Activated T-helper 9 cell treated with anti-CD3 and anti-CD28 coated beads, Interleukin-2, amount 50 U/mL, for 16 hours (primary cell): ENCODE measurements around the gene CRY2.
"Not testable (repeated sequence)": the region's sequence is repeated elsewhere in the genome, so short reads cannot be mapped to it uniquely, and the experiment has no call there.

Experiments
- DNase-seq: peaks from one replicate; pipeline ENCODE4 v3.0.0-alpha.2; 2020; ENCODE audit warnings: low read depth

CRY2 gene

DNA sequence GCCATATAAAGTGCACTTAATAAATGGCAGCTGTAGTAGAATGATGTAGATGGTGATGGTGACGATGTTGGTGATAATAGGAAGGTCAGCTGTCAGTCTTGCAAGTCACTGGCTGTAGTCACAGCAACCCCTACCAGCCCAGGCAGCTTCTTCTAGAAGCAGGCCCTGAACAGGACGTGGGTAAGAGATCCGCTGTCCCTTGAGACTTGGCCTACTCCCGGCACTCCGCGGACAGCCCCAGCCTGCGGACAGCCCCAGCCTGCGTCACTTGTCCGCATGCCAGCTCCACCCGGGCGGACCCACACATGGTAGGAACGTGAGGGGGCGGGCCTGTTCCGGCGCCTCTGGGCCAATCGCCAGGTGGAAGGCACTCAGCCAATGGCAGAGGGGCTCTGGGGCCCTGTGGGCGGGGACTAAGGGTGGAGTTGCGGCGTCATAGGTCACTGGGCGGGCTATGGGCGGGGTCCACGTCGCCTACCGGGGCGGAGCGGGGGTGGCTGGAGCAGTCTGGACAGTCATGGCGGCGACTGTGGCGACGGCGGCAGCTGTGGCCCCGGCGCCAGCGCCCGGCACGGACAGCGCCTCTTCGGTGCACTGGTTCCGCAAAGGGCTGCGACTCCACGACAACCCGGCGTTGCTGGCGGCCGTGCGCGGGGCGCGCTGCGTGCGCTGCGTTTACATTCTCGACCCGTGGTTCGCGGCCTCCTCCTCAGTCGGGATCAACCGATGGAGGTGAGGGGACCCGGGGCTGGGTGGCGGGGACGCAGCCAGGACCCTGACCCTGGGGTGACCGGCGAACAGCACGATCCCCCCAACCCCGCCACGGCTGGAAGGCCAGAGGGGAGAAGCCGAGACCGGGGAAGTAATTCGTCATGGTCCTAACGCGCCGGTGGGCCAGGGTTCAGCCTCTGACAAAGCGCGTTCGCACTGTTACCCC, at the start of gene CRY2:
Gene CRY2, plus strand, starts transcription at position 502 of the 937 bp plus-strand sequence. Its CDS starts 16 bp downstream, at position 518.
- DNase-seq: peak; percentile 98

DNA sequence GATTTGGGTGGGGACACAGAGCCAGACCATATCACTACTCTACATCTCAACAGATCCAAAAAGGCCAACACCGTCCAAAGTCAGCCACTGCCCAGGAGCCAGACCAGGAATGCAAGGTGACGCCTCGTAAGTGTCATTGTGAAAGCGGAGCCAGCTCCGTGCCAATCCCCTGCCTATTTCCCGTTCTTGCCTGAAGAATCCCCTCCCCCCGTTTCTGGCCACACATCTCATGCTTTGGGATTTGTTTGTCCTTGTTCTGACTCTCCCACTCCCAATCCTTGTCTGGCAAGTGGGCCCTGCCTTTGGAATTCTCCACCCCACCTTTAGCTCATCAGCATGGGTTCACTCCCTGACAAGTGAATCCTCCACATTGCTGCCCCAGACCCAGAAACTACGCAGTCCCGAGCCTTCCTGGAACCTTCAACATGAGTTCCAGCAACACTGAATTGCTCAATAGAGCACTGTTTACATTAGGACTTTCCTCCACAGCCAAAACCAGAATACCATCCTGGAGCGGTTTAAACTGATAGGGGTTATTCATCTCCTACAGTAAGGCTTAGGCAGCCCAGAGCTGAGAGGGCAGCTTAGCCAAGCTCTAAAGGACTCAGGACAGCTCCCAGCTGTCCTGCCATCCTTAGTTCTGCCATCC, 48.4 kb upstream of the CRY2 start:
- DNase-seq: no peak

DNA sequence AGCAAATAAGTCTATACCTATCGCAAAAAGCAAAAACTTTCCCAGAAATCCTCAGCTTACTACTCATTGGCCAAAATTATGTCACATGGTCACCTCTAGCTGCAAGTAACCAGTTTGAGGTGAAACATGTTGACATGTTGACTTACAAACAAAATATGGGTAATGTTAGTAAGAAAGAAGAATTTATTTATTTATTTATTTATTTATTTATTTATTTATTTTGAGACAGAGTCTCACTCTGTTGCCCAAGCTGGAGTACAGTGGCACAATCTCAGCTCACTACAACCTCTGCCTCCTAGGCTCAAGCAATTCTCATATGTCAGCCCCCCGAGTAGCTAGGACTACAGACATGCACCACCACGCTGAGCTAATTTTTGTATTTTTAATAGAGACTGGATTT, 47.7 kb upstream of the CRY2 start:
- DNase-seq: no peak

DNA sequence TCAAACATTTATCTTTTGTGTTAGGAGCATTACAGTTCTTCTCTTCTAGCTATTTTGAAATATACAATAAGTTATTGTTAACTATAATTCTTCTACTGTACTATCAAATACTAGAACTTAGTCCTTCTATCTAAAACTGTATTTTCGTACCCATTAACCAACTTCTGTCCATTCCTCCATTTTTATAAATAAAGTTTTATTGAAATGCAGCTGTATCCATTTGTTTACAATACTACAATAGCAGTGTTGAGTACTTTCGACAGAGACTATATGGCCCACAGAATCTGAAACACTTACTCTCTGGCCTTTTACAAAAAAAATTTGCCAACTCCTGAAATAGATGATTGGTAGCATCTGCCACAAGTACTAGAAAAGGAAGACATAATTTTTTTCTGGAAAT, 47.0 kb upstream of the CRY2 start:
- DNase-seq: no peak

DNA sequence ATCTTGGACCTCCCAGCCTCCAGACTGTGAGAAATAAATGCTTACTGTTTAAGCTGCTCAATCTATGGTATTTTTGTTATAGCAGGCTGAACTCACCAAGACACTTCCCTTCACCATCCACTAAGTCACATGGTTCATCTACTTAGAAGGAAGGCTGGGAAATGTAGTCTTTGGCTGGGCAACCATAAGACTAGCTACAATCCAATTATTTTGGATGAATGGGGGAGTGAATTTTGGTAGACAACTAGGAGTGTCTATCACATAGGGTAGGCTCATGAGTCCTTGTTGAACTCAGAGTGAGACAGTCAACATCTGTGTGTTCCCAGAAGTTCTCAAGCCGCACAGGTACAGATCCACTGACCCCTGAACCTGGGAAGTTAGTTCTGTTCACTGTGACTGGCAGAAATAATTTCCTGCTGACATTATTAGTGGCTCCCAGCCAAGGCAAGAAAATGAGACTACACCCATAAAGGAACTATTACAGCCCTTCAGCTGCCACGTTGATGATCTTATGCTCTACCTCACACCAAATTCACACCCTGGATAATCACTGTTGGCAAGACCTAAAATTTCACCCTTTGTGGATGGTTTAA, 45.5 kb upstream of the CRY2 start:
- no peak for DNase-seq

DNA sequence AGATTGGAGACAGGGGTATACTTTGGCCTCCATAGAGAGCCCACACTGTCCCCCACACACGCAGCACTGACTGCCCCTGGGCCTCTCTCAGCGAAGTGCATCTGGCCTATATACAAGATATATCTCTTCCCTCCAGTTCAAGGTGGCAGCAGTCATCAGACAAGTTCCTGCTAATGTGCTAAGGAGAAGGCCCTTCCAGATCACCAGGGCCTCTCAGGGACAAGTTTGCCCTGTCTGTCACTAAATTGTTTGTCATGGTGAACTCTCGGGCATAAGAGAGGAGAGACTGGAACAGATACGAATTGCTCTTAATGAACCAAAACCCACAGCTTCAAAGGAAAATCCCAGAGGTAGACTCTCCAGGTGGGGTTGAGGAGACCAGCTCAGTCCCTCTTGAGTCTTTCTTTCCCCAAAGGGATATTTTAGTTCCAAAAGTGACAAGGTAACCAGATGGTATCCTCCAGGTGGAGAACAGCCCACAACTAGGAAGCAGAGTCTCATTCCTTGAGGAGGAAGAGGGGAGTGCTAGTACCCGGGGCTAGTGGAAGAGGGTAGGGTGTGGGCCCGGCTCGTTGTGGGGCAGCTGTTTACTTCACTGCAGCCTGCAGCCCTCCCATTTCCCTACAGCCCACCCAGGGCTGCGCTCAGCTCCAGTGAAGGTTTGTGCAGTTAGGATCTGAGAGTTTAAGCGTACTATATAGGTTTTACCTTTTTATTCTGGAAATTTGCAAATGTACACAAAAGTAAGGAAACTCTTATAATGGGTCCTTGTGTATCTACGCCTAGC, 44.6 kb upstream of the CRY2 start:
- DNase-seq: no peak

DNA sequence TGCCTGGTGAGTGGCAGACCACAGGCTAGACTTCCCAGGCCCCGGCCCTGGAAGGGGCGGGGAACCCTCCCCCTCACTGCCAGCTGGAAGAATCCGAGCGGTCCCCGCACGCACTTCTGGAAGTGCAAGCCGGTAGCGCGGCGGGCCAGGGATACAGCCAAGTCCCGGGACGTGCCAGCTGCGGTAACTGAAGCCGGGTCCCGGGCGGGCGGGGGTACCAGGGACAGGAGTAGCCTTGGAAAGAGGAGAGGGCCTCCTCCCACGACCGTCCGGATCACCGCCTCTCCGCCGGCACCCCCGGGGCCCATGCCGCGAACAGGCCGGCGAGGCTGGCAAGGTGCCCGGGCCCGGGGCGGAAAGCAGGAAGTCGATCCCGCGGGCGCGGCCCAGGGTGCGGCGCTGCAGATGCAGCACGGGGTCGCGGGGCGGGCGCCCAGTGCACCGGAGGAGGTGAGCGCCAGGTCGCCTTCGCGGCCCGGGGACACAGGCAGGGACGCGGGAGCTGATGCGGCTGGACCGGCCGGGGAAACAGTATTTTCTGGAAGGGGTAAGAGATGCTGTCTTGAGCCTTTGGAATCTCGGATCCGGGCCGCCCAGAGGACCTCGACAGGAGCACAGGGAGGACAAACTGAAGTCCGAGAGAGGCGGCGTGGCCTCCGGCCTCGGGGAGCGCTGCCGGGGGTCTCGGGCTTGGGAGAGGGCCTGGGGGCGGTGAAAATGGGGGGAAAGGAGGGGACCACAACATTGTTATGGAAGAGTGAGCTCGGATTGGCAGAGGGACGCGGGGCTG, 43.1 kb upstream of the CRY2 start:
- peak; percentile 54 for DNase-seq

DNA sequence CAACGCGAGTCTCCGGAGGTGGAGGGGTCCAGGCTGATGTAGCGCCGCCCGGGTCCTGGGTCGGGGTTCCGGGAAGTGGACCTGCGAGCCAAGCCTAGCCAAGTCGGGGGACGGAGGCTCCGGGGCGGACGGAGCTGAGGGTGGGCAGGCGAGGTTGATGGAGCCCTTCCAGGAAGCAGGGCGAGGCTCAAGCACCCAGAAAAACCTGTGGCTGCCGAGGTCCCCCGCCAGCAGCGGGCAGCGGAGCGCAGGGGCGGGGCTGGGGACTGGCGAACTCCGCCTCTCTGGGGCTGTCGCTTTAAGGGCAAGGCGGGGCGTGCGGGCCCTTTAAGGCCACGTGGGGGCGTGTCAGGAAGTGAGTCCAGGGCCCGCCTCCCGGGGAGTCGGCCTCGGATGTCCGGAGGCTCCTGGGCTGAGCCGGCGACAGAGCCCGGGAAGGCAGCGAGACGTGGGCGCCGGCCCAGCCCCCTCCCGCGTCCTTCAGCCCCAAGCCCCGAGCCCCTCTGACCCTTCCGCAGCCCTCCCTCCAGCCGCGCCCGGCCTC, 42.4 kb upstream of the CRY2 start, which contains the start of gene SLC35C1:
Gene SLC35C1, plus strand, starts transcription at position 389 of the 544 bp plus-strand sequence. CDS start 653 bp downstream, outside the sequence.
- peak; percentile 94 for DNase-seq

DNA sequence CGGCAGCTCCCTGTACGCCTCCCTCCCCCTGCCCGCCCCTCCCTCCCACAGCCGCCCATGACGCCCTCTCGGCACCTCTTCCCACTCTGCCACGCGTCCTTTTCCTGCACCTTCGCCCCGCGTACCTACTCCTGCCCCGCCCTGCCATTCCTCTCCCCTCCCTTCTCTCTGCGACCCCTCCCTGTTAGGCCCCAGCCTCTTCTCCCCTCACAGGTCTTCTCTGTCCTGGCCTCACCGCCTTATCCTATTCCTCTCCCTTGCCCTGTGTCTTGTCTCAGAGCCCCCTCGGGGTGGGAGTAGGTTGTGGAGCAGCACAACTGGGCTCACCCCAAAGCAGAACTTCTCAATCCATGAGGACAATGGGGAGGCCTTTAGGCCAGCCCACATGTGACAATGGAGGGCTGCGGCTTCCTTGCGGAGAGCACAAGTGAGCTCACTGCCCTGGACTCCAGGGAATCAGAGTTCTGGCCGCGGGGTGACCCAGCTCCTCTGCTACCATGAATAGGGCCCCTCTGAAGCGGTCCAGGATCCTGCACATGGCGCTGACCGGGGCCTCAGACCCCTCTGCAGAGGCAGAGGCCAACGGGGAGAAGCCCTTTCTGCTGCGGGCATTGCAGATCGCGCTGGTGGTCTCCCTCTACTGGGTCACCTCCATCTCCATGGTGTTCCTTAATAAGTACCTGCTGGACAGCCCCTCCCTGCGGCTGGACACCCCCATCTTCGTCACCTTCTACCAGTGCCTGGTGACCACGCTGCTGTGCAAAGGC, 41.8 kb upstream of the CRY2 start:
- no peak for DNase-seq

DNA sequence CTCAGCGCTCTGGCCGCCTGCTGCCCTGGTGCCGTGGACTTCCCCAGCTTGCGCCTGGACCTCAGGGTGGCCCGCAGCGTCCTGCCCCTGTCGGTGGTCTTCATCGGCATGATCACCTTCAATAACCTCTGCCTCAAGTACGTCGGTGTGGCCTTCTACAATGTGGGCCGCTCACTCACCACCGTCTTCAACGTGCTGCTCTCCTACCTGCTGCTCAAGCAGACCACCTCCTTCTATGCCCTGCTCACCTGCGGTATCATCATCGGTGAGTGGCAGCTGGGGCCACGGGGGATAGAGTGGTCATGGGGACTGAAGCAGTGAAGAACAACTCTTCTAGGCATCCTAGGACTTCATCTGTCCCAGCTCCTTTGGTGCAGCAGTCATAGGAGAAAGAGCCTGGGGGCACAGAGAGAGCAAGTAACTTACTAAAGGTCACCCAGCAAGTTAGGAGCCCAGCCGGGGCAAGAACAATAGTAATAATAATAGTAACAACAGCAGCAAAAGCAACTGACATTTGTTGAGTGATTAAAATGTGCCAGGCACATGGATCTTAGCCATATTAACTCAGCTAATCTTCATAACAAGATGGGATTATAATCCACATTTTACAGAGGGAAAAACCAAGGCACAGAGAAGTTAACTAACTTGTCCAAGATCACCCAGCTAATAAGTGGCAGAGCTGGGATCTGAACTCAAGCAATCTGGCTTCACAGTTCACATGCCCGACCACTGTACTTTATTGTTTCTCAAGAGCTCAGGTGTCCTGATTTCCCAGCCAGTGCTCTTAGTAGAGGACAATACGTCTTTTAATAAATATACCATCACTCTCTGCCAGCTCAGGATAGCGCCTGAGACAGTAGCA, 41.0 kb upstream of the CRY2 start:
- DNase-seq: no peak

DNA sequence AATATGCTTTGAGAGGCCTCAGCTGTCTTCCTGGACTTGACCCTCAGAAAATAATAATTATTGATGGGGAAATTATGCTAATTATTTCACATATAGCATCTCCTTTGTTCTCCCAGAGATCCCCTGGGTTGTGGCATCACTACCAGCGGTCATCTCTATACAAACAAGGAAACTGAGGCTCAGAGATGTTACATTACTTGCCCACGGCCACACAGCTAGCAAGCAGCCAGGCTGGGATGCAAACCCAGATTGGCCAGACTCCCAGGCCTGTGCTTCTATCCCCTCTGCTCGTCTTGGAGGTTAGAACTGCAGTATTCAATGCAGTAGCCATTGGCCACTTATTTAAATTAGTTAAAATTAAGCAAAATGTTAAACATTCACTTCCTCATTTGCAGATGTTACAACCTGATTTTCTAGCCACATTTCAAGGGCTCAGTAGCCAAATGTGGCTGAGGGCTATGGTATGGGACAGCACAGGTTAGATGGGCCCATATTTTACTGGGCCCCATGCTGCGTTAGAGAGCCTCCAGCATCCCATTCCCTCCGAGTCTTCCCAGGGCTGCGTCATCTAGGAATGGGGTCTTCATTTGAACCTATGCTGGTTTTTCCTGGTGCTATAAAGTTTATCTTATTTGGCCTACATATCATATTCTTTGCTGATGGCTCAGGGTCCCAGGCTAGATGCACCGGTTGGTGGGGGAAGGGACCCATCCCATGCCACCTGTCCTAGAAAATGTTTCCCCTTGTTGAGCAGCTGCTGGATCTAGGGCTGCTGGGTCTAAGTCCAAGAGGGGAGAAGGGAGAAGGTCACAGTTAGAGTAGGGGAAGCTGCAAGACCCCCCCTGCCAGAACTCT, 40.1 kb upstream of the CRY2 start:
- no peak for DNase-seq

DNA sequence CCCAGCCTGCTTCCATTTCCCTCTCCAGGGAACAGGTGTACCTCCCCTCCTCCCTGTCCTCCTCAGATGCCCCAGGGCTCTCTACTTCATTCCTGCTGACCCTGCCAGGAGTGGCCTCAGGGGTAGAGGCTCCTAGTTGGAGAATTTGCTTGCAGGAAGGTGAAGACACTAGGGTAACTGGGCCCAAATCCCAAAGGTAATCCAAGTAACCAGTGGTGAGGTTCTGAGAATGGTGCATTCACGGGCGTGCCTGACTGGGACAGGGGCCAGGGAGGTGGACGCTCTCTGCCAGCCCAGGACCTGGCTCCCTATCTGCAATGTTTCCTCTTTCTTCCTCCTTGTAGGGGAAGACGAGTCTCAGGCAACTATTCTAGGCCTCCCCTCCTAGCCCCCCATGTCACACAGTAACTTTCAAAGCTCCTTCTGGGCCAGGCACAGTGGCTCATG, 39.5 kb upstream of the CRY2 start:
- DNase-seq: no peak

DNA sequence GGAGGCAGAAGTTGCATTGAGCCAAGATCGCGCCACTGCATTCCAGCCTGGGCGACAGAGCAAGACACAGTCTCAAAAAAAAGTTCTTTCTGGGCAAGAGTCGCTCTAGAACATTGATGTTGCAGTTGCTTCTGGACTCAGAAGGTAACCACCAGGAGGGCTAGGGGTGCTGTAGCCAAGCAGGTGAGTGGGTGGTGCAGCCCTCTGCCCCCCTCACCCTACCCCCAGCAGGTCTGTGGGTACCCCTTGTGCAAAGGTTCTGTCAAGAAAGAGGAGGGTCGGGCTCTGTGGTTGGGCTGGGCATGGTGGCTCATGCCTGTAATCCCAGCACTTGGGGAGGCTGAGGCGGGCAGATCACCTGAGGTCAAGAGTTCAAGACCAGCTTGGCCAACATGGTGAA, 38.8 kb upstream of the CRY2 start:
- DNase-seq: not testable (repeated sequence)

DNA sequence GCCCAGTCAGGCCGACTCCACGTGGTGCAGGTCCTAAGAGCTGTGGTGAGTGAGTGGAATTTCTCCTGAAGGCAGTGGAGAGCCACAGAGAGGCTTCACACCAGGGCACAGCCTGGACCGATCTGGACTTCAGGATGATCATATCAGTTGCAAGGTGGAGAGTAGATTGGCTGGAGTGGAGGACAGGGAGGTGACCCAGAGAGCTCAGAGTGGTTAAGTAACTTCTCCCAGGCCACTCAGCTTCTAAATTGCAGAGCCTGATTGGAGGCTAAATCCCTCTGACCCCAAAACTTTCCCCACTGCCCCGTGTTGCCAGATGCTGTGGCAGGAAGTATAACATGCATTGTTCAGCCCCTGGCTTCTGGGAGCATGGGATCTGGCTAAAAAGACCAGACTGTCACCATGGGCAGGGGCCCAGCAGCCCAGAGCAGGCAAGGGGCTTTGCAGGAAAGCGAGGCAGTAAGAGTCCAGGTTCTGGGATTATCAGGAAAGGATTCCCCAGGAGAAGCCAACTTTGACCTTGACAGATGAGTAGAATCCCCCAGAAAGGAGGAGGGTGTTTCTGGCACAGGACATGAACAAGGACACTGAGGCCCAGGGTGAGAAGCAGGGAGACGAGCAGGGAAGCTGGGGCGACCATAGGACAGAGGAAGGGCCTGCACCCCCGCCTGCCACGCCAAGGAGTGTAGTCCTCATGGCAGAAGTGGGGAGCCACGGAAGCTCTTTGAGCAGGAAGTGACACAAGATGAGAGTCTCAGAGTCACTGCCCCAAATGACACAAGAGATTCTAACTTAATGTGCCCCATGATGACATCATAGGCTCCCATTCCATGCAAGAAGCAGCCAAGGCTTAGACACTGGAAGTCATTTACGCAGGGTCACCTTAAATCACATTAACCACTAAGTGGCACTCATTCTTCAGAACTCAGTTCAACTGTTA, 37.5 kb upstream of the CRY2 start:
- DNase-seq: no peak

DNA sequence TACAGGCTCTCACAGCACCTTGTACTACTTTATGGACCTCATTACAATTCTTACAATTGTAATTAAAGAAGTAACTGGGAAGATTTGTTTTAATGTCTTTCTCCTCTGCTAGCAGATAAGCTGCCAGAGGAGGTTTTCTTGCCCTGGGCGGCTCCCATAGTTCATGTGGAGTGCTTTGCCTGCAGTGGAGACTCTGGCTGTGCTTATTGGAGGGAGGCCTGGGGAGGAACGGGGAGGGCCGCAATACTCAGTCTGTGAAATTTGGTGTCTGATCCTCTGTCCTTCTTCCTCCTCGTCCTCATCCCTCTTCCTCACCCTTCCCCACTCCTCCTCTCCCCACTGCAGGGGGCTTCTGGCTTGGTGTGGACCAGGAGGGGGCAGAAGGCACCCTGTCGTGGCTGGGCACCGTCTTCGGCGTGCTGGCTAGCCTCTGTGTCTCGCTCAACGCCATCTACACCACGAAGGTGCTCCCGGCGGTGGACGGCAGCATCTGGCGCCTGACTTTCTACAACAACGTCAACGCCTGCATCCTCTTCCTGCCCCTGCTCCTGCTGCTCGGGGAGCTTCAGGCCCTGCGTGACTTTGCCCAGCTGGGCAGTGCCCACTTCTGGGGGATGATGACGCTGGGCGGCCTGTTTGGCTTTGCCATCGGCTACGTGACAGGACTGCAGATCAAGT, 36.7 kb upstream of the CRY2 start:
- no peak for DNase-seq

DNA sequence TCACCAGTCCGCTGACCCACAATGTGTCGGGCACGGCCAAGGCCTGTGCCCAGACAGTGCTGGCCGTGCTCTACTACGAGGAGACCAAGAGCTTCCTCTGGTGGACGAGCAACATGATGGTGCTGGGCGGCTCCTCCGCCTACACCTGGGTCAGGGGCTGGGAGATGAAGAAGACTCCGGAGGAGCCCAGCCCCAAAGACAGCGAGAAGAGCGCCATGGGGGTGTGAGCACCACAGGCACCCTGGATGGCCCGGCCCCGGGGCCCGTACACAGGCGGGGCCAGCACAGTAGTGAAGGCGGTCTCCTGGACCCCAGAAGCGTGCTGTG, 36.2 kb upstream of the CRY2 start:
- DNase-seq: no peak
